PC-9 (cell line): Measurements from ENCODE around the gene EDAR. TPM values are rescaled to one million over a fixed set of nuclear protein-coding genes. Genes with fewer than 3 reads are reported as not detected.

Experiments used
- BruUV-seq: library from RNA; stranded (reverse); fragments of 400-500 nt; replicated peaks from 2 replicates; lab custom pipeline; 2021; lab: Mats Ljungman, UMichigan
- CTCF ChIA-PET: fragments of 300-600 bp; sonication (Branson Sonifier 250); formaldehyde crosslinking; loops from one replicate; lab custom pipeline; 2022; ENCODE audit warnings: antibody characterized with exemption; lab: Charles Lee
- POLR2A ChIA-PET: fragments of 300-600 bp; sonication (Branson Sonifier 250); formaldehyde crosslinking; loops from one replicate; lab custom pipeline; 2022; ENCODE audit warnings: antibody characterized with exemption; ENCODE audit not compliant: unreplicated experiment; lab: Charles Lee
- DNase-seq, 2 experiments: peaks; one replicate each; pipeline versions ENCODE4 v3.0.0 to v3.0.0-alpha.2; 2015 to 2022; ENCODE audit warnings: mixed read lengths in 1 of 2
- H2AFZ ChIP-seq: fragments of 200-600 bp; sonication (generic); 2 replicates; pipeline ENCODE4 v1.8.1; 2017; ENCODE audit warnings: antibody characterized with exemption
- H3F3A ChIP-seq: fragments of 200-600 bp; sonication (generic); 2 replicates; pipeline ENCODE4 v1.8.1; 2017; ENCODE audit warnings: antibody characterized with exemption, mild to moderate bottlenecking, low read depth; ENCODE audit not compliant: insufficient read depth
- H3K27ac ChIP-seq: fragments of 200-600 bp; sonication (generic); 2 replicates; pipeline ENCODE4 v1.6.1; 2016; ENCODE audit warnings: mixed run types
- H3K27me3 ChIP-seq: fragments of 200-600 bp; sonication (generic); 2 replicates; pipeline ENCODE4 v1.6.1; 2016; ENCODE audit warnings: low read depth, mixed run types; ENCODE audit not compliant: insufficient read depth
- H3K36me3 ChIP-seq: fragments of 200-600 bp; sonication (generic); 2 replicates; pipeline ENCODE4 v1.6.1; 2016; ENCODE audit warnings: low read depth, mixed run types
- H3K4me1 ChIP-seq: fragments of 200-600 bp; sonication (generic); replicated peaks from 2 replicates; pipeline ENCODE4 v1.6.1; 2016; ENCODE audit warnings: mixed run types; ENCODE audit not compliant: insufficient read depth
- H3K4me2 ChIP-seq: fragments of 200-600 bp; sonication (generic); 2 replicates; pipeline ENCODE4 v1.6.1; 2017; ENCODE audit warnings: mixed run types
- H3K4me3 ChIP-seq: fragments of 200-600 bp; sonication (generic); 2 replicates; pipeline ENCODE4 v1.6.1; 2016; ENCODE audit warnings: mixed run types
- H3K79me2 ChIP-seq: fragments of 200-600 bp; sonication (generic); 2 replicates; pipeline ENCODE4 v1.6.1; 2017; ENCODE audit warnings: low read depth, mixed run types
- H3K9me2 ChIP-seq: fragments of 200-600 bp; sonication (generic); 2 replicates; pipeline ENCODE4 v1.8.1; 2017; ENCODE audit warnings: mild to moderate bottlenecking; ENCODE audit not compliant: insufficient read depth
- H3K9me3 ChIP-seq: fragments of 200-600 bp; sonication (generic); 2 replicates; pipeline ENCODE4 v1.8.1; 2016; ENCODE audit warnings: low read depth; ENCODE audit not compliant: insufficient read depth
- H4K20me1 ChIP-seq: fragments of 200-600 bp; sonication (generic); 2 replicates; pipeline ENCODE4 v1.8.1; 2017; ENCODE audit not compliant: insufficient read depth
- EZH2 ChIP-seq: fragments of 200-600 bp; sonication (generic); IDR thresholded peaks from 2 replicates; pipeline ENCODE4 v1.8.0; 2017; ENCODE audit warnings: antibody characterized with exemption, low read depth
- intact Hi-C: fragments of 100-400 bp; cut with micrococcal nuclease; formaldehyde crosslinking; loops from one replicate; pipeline ENCODE4 v1.10.0; 2022; ENCODE audit not compliant: unreplicated experiment
- total RNA-seq: library from RNA; stranded (reverse); gene quantifications from 2 replicates; pipeline ENCODE4 v1.2.3, GENCODE V29; 2021
- TF ChIP-seq, protein P1 (sequence below): fragments of 200-600 bp; sonication (generic); conservative IDR thresholded peaks from 2 replicates; pipeline ENCODE4 v1.6.1; 2017; ENCODE audit warnings: mixed run types, antibody characterized with exemption, mild to moderate bottlenecking, moderate library complexity

The EDAR gene
- total RNA-seq, 1 experiment from 2014 or later = not detected

DNA sequence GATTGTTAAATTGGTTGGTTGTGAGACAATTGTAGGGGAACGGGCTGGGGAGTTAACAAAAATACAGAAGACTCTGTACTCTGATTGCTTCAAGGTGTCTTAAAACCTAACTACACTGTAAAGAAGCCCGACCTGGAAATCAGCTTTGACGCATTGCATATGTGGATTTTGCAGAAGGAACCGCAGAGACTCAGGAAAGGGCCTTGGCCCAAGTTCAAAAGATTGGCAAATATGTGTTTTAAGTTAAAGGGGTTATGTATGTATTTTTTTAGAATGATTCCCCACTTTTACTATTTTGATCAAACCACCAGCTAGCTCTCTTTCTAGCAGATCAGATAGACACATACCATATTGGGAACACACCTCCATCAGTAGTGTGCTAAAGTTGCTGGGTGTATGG, 18.0 kb upstream of the EDAR start:
- no peak overlapping the region for H3K27ac ChIP-seq
- no peak overlapping the region for H3K4me3 ChIP-seq
- H3K4me2 ChIP-seq = no peak overlapping the region
- H3K9me3 ChIP-seq = no peaks in the 10 kb centered on the region
- ChIA-PET POLR2A (no interaction called here), CTCF (no interaction called here)
- TF ChIP-seq EZH2 = no peak
- TF ChIP-seq, protein P1, sequence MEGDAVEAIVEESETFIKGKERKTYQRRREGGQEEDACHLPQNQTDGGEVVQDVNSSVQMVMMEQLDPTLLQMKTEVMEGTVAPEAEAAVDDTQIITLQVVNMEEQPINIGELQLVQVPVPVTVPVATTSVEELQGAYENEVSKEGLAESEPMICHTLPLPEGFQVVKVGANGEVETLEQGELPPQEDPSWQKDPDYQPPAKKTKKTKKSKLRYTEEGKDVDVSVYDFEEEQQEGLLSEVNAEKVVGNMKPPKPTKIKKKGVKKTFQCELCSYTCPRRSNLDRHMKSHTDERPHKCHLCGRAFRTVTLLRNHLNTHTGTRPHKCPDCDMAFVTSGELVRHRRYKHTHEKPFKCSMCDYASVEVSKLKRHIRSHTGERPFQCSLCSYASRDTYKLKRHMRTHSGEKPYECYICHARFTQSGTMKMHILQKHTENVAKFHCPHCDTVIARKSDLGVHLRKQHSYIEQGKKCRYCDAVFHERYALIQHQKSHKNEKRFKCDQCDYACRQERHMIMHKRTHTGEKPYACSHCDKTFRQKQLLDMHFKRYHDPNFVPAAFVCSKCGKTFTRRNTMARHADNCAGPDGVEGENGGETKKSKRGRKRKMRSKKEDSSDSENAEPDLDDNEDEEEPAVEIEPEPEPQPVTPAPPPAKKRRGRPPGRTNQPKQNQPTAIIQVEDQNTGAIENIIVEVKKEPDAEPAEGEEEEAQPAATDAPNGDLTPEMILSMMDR = no peak
- H3K27me3 ChIP-seq = no peaks in the 10 kb centered on the region
- H2AFZ ChIP-seq = no peak overlapping the region
- no peak for DNase-seq
- BruUV-seq = no TSS peak
- H3F3A ChIP-seq = no peaks in the 10 kb centered on the region
- no peaks in the 10 kb centered on the region for H3K4me1 ChIP-seq
- no peaks in the 10 kb centered on the region for H3K9me2 ChIP-seq
- H3K36me3 ChIP-seq = no peaks in the 10 kb centered on the region
- no peaks in the 10 kb centered on the region for H4K20me1 ChIP-seq
- H3K79me2 ChIP-seq = no peaks in the 10 kb centered on the region
- intact Hi-C loops = no loop called here

DNA sequence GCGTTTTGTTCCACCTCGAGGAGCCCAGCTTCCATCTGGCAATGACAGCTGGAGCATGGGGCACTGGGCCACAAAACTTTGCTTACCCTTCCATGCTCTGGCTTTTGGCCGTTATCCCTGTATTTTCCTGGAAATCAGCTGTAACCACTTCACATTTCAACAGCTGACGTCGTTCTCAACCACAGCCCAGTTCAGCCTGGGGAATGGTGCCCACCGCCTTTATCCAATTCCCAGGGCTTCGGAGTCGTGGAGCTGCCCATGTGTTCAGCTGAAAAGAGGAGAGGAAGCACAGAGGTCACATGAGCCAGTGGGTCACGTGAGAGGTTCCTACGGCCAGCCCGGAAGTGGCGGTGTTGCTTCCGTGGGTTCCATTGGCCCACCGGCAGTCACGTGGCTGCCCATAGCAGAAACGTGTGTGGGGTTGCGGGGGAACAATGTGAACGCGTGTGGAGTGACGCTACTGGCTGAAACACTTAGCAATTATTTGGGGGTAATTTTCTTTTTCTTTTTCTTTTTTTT, 16.7 kb upstream of the EDAR start:
- ChIA-PET POLR2A (no interaction called here), CTCF (no interaction called here)
- Histone ChIP-seq H3F3A (no peaks in the 10 kb centered on the region), H3K27me3 (no peaks in the 10 kb centered on the region), H3K4me1 (no peaks in the 10 kb centered on the region), H3K27ac (no peak overlapping the region), H3K9me2 (no peaks in the 10 kb centered on the region), H3K79me2 (no peaks in the 10 kb centered on the region), H4K20me1 (no peaks in the 10 kb centered on the region), H3K4me2 (no peak overlapping the region), H2AFZ (no peak overlapping the region), H3K36me3 (no peaks in the 10 kb centered on the region), H3K9me3 (no peaks in the 10 kb centered on the region), H3K4me3 (no peak overlapping the region)
- TF ChIP-seq, protein P1 = no peak
- TF ChIP-seq EZH2 = no peak
- intact Hi-C loops = no loop called here
- DNase-seq = no peak
- BruUV-seq = no TSS peak

DNA sequence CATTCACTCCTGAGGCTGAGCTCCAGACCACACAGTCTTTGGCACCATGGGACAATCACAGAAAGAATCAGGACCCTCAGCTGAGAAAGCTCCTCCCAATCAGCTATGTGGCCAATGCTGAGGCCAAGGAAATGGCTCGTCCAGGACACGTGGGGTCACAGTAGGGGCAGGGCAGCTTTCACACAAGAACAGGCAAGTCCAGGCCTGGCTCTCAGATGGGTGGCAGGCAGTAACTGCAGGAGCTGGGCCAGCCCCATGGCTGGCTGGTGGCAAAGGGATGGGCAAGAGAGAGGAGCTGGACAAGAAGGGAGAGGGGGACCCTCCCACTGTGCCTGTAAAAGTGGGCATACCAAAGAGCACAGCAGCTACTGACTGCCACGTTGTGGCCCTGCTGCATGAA, 12.2 kb upstream of the EDAR start:
- Histone ChIP-seq H3K27ac (no peak overlapping the region), H3K9me2 (no peaks in the 10 kb centered on the region), H3K4me2 (no peak overlapping the region), H3K4me3 (no peak overlapping the region), H3K9me3 (no peaks in the 10 kb centered on the region), H3K27me3 (no peaks in the 10 kb centered on the region), H4K20me1 (no peaks in the 10 kb centered on the region), H2AFZ (no peak overlapping the region), H3K4me1 (no peaks in the 10 kb centered on the region), H3F3A (no peaks in the 10 kb centered on the region), H3K36me3 (no peaks in the 10 kb centered on the region), H3K79me2 (no peaks in the 10 kb centered on the region)
- DNase-seq = no peak
- no peak for TF ChIP-seq EZH2
- ChIA-PET CTCF (no interaction called here), POLR2A (no interaction called here)
- intact Hi-C loops = no loop called here
- no TSS peak for BruUV-seq

DNA sequence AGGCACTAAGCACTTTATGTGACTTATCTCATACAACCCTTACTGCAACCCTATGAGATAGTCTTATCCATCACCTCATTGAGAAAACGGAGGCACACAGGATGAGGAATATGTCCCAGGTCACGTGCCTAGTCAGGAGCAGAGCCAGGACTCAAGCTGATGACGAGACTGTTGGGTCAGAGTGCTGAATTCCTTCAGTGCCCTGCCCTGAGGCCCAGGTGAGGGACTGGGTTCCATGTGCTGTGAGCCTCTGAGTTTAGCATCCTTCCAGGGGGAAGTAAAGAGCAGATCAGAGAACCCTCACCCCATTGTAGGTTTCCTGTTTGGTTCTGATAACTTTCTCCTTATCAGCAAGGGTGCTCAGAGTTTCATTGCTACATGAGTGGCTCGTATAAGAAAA, 11.7 kb upstream of the EDAR start:
- Histone ChIP-seq H3K4me2 (no peak overlapping the region), H3F3A (no peaks in the 10 kb centered on the region), H3K27ac (no peak overlapping the region), H3K79me2 (no peaks in the 10 kb centered on the region), H3K4me1 (no peaks in the 10 kb centered on the region), H2AFZ (no peak overlapping the region), H3K4me3 (no peak overlapping the region), H3K9me3 (no peaks in the 10 kb centered on the region), H3K27me3 (no peaks in the 10 kb centered on the region), H3K36me3 (no peaks in the 10 kb centered on the region), H4K20me1 (no peaks in the 10 kb centered on the region), H3K9me2 (no peaks in the 10 kb centered on the region)
- intact Hi-C loops = no loop called here
- no TSS peak for BruUV-seq
- POLR2A ChIA-PET = no interaction called here
- no peak for TF ChIP-seq EZH2
- TF ChIP-seq, protein P1 = no peak
- CTCF ChIA-PET = no interaction called here
- DNase-seq = no peak
